CD14-positive monocyte (primary cell): ENCODE results near the gene PHYHD1. TPM values are rescaled to one million over a fixed set of nuclear protein-coding genes. Genes with fewer than 3 reads are reported as not detected.

Source experiments
- DNase-seq, 3 donors: peaks; one replicate each; pipeline ENCODE4 v3.0.0-alpha.2; 2011 to 2022
- H2AFZ ChIP-seq: 2 replicates; pipeline ENCODE4 v1.6.0; 2012; ENCODE audit warnings: mild to moderate bottlenecking, low read depth, low read length, inconsistent platforms; ENCODE audit not compliant: insufficient read depth, poor library complexity, severe bottlenecking
- H3K27ac ChIP-seq, 2 donors: 1 replicate in 1 of 2; 2 replicates in 1 of 2; pipeline ENCODE4 v1.5.1; 2012 to 2013; ENCODE audit warnings: low read length in 2 of 2, control low read depth in 1 of 2, inconsistent platforms in 1 of 2, low read depth in 1 of 2, mild to moderate bottlenecking in 1 of 2
- H3K27me3 ChIP-seq, 2 donors: one replicate each; pipeline versions ENCODE4 v1.6.0 to v1.6.1; 2011 to 2013; ENCODE audit warnings: low read length in 2 of 2; ENCODE audit not compliant: control insufficient read depth in 2 of 2, insufficient read depth in 2 of 2
- H3K36me3 ChIP-seq, 2 donors: replicated peaks in 1 of 2; 1 replicate in 1 of 2; 2 replicates in 1 of 2; pipeline versions ENCODE4 v1.5.1 to v1.6.1; 2012 to 2013; ENCODE audit warnings: low read length in 2 of 2, control low read depth in 1 of 2, inconsistent platforms in 1 of 2, mild to moderate bottlenecking in 1 of 2; ENCODE audit not compliant: insufficient read depth in 2 of 2, control insufficient read depth in 1 of 2
- H3K4me1 ChIP-seq, 2 donors: 1 replicate in 1 of 2; 2 replicates in 1 of 2; pipeline versions ENCODE4 v1.5.1 to v1.6.1; 2012 to 2013; ENCODE audit warnings: low read length in 2 of 2, control low read depth in 1 of 2, inconsistent platforms in 1 of 2, mild to moderate bottlenecking in 1 of 2, moderate library complexity in 1 of 2; ENCODE audit not compliant: insufficient read depth in 2 of 2, control insufficient read depth in 1 of 2
- H3K4me2 ChIP-seq: replicated peaks from 2 replicates; pipeline ENCODE3; 2012; ENCODE audit warnings: low read length, moderate library complexity, mild to moderate bottlenecking; ENCODE audit not compliant: poor library complexity, severe bottlenecking; ENCODE audit errors: extremely low read depth
- H3K4me3 ChIP-seq, 3 experiments: fragments of 200-600 bp in 1 of 3; sonication (generic) in 1 of 3; replicated peaks in 1 of 3; 1 replicate in 2 of 3; 2 replicates in 1 of 3; pipeline ENCODE4 v1.5.1; 2011 to 2013; ENCODE audit warnings: low read length in 3 of 3, mild to moderate bottlenecking in 3 of 3, control low read depth in 2 of 3, low read depth in 2 of 3, inconsistent platforms in 1 of 3, moderate library complexity in 1 of 3
- H3K79me2 ChIP-seq: 2 replicates; pipeline ENCODE4 v1.6.0; 2012; ENCODE audit warnings: mild to moderate bottlenecking, control low read depth, inconsistent platforms, low read length, moderate library complexity; ENCODE audit not compliant: insufficient read depth
- H3K9ac ChIP-seq: 2 replicates; pipeline ENCODE4 v1.6.0; 2017; ENCODE audit warnings: low read length, mild to moderate bottlenecking; ENCODE audit not compliant: insufficient read depth, poor library complexity, severe bottlenecking
- H3K9me3 ChIP-seq, 2 donors: replicated peaks in 1 of 2; 1 replicate in 1 of 2; 2 replicates in 1 of 2; pipeline versions ENCODE4 v1.5.1 to v1.6.1; 2012 to 2013; ENCODE audit warnings: low read length in 2 of 2, control low read depth in 1 of 2; ENCODE audit not compliant: control insufficient read depth in 1 of 2, insufficient read depth in 1 of 2
- H4K20me1 ChIP-seq: 2 replicates; pipeline ENCODE4 v1.6.0; 2012; ENCODE audit warnings: mild to moderate bottlenecking, low read length, control low read depth, moderate library complexity; ENCODE audit not compliant: insufficient read depth
- H3K27ac Mint-ChIP-seq, 7 donors: one replicate each; pipeline ENCODE4 v1.8.0; 2020; ENCODE audit warnings: mild to moderate bottlenecking in 7 of 7, mixed read lengths in 7 of 7, moderate library complexity in 6 of 7, inconsistent platforms in 2 of 7
- H3K27me3 Mint-ChIP-seq, 3 donors: one replicate each; pipeline ENCODE4 v1.8.0; 2021 to 2022; ENCODE audit warnings: low read depth in 3 of 3, mild to moderate bottlenecking in 3 of 3, mixed read lengths in 3 of 3, moderate library complexity in 3 of 3, inconsistent platforms in 1 of 3
- H3K36me3 Mint-ChIP-seq, 2 donors: one replicate each; pipeline ENCODE4 v1.8.0; 2020; ENCODE audit warnings: mixed read lengths in 2 of 2, inconsistent platforms in 1 of 2, mild to moderate bottlenecking in 1 of 2
- H3K4me1 Mint-ChIP-seq: one replicate; pipeline ENCODE4 v1.8.0; 2020; ENCODE audit warnings: mild to moderate bottlenecking, mixed read lengths
- H3K4me3 Mint-ChIP-seq, 2 donors: one replicate each; pipeline ENCODE4 v1.8.0; 2020; ENCODE audit warnings: mild to moderate bottlenecking in 2 of 2, mixed read lengths in 2 of 2, moderate library complexity in 1 of 2
- H3K9me3 Mint-ChIP-seq, 7 donors: one replicate each; pipeline ENCODE4 v1.8.0; 2020 to 2022; ENCODE audit warnings: mixed read lengths in 7 of 7, mild to moderate bottlenecking in 6 of 7, moderate library complexity in 6 of 7, inconsistent platforms in 2 of 7
- CTCF ChIP-seq: fragments of 200-600 bp; IDR thresholded peaks from one replicate; pipeline ENCODE4 v1.8.0; 2022; ENCODE audit warnings: antibody characterized with exemption, mild to moderate bottlenecking
- WGBS: methylation state at CpG from one replicate; pipeline ENCODE4 v1.1.5; 2013; ENCODE audit warnings: missing lambda C conversion rate; ENCODE audit not compliant: insufficient coverage; 5-methylcytosine and 5-hydroxymethylcytosine counted together
- intact Hi-C, 2 donors: fragments of 100-400 bp; cut with micrococcal nuclease; formaldehyde crosslinking; loops; one replicate each; pipeline versions ENCODE4 v1.15.0 to v1.15.1; 2023
- polyA plus RNA-seq, 3 donors: library from polyadenylated mRNA; depleted of rRNA in 1 of 3; unstranded in 2 of 3; stranded (reverse) in 1 of 3; fragments of 300-500 nt in 2 of 3; fragments of >200 nt in 1 of 3; fragmentation: Illumina TruSeq in 2 of 3; gene quantifications; 1 replicate in 2 of 3; 2 replicates in 1 of 3; pipeline ENCODE4 v1.2.3, GENCODE V29; 2012 to 2021

Gene PHYHD1
- polyA plus RNA-seq, 3 donors: 0.29 TPM; not detected in 2

GRCh38 chr9:128912270-128912853 is 8.4 kb upstream of the PHYHD1 start:
- H3K4me1 ChIP-seq: no peaks in the 10 kb centered on the region
- no peaks in the 10 kb centered on the region for H3K79me2 ChIP-seq
- Mint-ChIP-seq H3K36me3 (peaks cover 61 to 76% of the 10 kb centered on the region in 2 donors), H3K4me3 (no peak overlapping the region), H3K4me1 (no peaks in the 10 kb centered on the region), H3K27me3 (peaks cover 0 to 10% (median 0%) of the 10 kb centered on the region in 3 donors), H3K9me3 (peaks cover 0 to 3% (median 0%) of the 10 kb centered on the region in 7 donors), H3K27ac (peak overlapping the region in 1 of 7 donors; percentile 37)
- WGBS: 90% methylated on average over 14 of the region's 15 CpGs
- H3K27me3 ChIP-seq: no peaks in the 10 kb centered on the region
- intact Hi-C loops: no loop called here
- H3K36me3 ChIP-seq: peaks cover 58 to 86% of the 10 kb centered on the region in 2 donors
- H3K4me3 ChIP-seq: no peak overlapping the region
- H2AFZ ChIP-seq: no peak overlapping the region
- no peak overlapping the region for H3K27ac ChIP-seq
- H3K4me2 ChIP-seq: no peak overlapping the region
- TF ChIP-seq CTCF: no peak
- H3K9me3 ChIP-seq: no peaks in the 10 kb centered on the region
- no peak for DNase-seq
- peaks cover 19% of the 10 kb centered on the region for H4K20me1 ChIP-seq
- no peak overlapping the region for H3K9ac ChIP-seq

DNA sequence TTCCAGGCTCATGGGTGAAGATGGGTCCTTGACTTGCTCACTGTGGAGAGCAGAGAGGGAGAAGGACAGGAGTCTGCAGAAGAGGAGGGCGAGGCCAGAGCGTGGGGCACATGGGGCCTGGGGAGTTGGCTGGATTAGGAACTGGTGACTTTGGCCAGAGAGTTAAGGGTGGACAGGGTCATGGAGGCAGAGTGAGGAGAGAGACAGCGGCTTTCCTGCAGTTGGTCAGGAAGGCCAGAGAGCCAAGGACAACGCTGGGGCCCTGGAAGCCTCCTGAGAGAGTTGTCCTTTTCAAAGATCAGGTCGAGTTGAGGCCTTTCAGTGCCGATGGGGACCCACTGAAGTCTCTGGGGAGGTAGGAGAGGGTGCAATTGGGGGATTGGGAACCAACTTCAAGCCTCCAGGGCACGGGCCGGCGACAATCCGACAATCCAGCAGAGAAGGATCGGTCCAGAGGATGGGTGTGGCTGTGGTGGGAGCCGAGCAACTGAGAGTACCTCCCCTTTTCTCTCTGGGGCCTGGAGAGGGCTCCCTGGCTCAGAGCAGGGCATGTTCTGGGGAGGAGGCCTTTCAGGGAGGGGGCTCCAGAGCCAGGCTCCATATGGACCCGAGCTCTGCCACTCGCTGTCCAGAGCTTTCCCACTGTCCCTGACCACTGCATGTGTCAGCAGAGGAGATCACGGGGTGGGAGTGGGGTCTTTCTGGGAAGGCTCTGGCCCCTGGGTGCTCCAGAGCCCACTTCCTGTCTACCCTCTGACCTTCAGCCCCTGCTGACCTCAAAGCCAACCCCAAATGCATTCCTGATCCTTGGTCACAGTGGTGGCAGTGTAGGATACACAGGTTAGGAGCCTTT is 7.5 kb upstream of the PHYHD1 start:
- H2AFZ ChIP-seq: no peak overlapping the region
- H3K4me1 ChIP-seq: no peaks in the 10 kb centered on the region
- peaks cover 61 to 76% of the 10 kb centered on the region in 2 donors for H3K36me3 Mint-ChIP-seq
- peak overlapping the region in 4 of 7 donors; percentile 16 to 64 (median 40) for H3K27ac Mint-ChIP-seq
- TF ChIP-seq CTCF: no peak
- H3K4me1 Mint-ChIP-seq: no peaks in the 10 kb centered on the region
- 93% methylated on average over 13 of the region's 15 CpGs for WGBS
- H4K20me1 ChIP-seq: peaks cover 19% of the 10 kb centered on the region
- intact Hi-C loops: no loop called here
- H3K9me3 Mint-ChIP-seq: peaks cover 0 to 2% (median 0%) of the 10 kb centered on the region in 7 donors
- H3K4me3 Mint-ChIP-seq: no peak overlapping the region
- no peak overlapping the region for H3K4me3 ChIP-seq
- no peak overlapping the region for H3K9ac ChIP-seq
- H3K79me2 ChIP-seq: no peaks in the 10 kb centered on the region
- H3K4me2 ChIP-seq: no peak overlapping the region
- H3K27me3 Mint-ChIP-seq: peaks cover 0 to 6% (median 0%) of the 10 kb centered on the region in 3 donors
- H3K36me3 ChIP-seq: peaks cover 54 to 86% of the 10 kb centered on the region in 2 donors
- no peaks in the 10 kb centered on the region for H3K27me3 ChIP-seq
- H3K9me3 ChIP-seq: no peaks in the 10 kb centered on the region
- H3K27ac ChIP-seq: no peak overlapping the region
- DNase-seq: no peak
